GM23338 (cell line): ENCODE data around the gene CTSC.

Experiments
- CREB1 ChIP-seq: fragments of 250-450 bp; sonication (Bioruptor Pico); IDR thresholded peaks from 2 replicates; pipeline ENCODE4 v1.5.0; 2020; ENCODE audit warnings: low read depth, mild to moderate bottlenecking, moderate library complexity
- EZH2 ChIP-seq: fragments of 200-600 bp; sonication (generic); IDR thresholded peaks from one replicate; pipeline ENCODE4 v1.8.0; 2017; ENCODE audit warnings: antibody characterized with exemption, mild to moderate bottlenecking, low read depth; ENCODE audit not compliant: unreplicated experiment
- EZH2phosphoT487 ChIP-seq: fragments of 200-600 bp; sonication (generic); IDR thresholded peaks from one replicate; pipeline ENCODE4 v1.8.1; 2018; ENCODE audit warnings: antibody characterized with exemption; ENCODE audit not compliant: unreplicated experiment
- JUNB ChIP-seq: IDR thresholded peaks from one replicate; pipeline ENCODE4 v1.6.1; 2016; ENCODE audit warnings: antibody characterized with exemption; ENCODE audit not compliant: unreplicated experiment
- POLR2AphosphoS5 ChIP-seq: IDR thresholded peaks from 2 replicates; pipeline ENCODE4 v1.6.1; 2016; ENCODE audit warnings: antibody characterized with exemption, low read depth
- TF ChIP-seq, protein P1 (sequence below), 2 experiments: fragments of 200-600 bp in 1 of 2; sonication (generic) in 1 of 2; conservative IDR thresholded peaks; 2 replicates each; pipeline versions ENCODE4 v1.5.1 to v1.6.1; 2016 to 2017; ENCODE audit warnings: antibody characterized with exemption in 2 of 2, low read depth in 2 of 2, mild to moderate bottlenecking in 2 of 2, moderate library complexity in 1 of 2
- TF ChIP-seq, protein P2 (sequence below): IDR thresholded peaks from one replicate; pipeline ENCODE4 v1.6.1; 2018; ENCODE audit warnings: antibody characterized with exemption; ENCODE audit not compliant: unreplicated experiment

DNA sequence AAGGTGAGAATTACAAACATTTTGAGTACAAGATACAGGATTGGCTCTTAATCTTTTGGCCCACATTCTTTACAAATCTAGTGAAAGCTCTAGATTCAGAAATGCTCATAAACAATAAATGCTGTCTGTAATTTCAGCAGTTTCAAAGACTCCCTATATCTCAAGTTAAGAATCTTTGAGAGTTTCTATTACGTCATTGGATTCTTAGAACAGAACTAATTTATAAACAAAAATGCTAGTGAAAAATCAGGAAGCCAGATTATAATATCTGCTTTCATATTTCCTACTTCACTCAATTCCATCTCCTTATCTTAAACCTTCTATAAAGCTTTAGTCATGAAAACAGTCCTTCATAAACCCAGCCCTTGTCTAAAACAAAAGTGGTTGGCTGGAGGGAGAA lies 32.1 kb downstream of the CTSC start:
- TF ChIP-seq POLR2AphosphoS5 = no peak
- no peak for TF ChIP-seq EZH2
- TF ChIP-seq, protein P1, sequence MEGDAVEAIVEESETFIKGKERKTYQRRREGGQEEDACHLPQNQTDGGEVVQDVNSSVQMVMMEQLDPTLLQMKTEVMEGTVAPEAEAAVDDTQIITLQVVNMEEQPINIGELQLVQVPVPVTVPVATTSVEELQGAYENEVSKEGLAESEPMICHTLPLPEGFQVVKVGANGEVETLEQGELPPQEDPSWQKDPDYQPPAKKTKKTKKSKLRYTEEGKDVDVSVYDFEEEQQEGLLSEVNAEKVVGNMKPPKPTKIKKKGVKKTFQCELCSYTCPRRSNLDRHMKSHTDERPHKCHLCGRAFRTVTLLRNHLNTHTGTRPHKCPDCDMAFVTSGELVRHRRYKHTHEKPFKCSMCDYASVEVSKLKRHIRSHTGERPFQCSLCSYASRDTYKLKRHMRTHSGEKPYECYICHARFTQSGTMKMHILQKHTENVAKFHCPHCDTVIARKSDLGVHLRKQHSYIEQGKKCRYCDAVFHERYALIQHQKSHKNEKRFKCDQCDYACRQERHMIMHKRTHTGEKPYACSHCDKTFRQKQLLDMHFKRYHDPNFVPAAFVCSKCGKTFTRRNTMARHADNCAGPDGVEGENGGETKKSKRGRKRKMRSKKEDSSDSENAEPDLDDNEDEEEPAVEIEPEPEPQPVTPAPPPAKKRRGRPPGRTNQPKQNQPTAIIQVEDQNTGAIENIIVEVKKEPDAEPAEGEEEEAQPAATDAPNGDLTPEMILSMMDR (conservative IDR thresholded peaks at IDR 0.05; ENCODE audit: low read depth in 2 of 2) = no peak
- no peak for TF ChIP-seq JUNB
- TF ChIP-seq, protein P2, sequence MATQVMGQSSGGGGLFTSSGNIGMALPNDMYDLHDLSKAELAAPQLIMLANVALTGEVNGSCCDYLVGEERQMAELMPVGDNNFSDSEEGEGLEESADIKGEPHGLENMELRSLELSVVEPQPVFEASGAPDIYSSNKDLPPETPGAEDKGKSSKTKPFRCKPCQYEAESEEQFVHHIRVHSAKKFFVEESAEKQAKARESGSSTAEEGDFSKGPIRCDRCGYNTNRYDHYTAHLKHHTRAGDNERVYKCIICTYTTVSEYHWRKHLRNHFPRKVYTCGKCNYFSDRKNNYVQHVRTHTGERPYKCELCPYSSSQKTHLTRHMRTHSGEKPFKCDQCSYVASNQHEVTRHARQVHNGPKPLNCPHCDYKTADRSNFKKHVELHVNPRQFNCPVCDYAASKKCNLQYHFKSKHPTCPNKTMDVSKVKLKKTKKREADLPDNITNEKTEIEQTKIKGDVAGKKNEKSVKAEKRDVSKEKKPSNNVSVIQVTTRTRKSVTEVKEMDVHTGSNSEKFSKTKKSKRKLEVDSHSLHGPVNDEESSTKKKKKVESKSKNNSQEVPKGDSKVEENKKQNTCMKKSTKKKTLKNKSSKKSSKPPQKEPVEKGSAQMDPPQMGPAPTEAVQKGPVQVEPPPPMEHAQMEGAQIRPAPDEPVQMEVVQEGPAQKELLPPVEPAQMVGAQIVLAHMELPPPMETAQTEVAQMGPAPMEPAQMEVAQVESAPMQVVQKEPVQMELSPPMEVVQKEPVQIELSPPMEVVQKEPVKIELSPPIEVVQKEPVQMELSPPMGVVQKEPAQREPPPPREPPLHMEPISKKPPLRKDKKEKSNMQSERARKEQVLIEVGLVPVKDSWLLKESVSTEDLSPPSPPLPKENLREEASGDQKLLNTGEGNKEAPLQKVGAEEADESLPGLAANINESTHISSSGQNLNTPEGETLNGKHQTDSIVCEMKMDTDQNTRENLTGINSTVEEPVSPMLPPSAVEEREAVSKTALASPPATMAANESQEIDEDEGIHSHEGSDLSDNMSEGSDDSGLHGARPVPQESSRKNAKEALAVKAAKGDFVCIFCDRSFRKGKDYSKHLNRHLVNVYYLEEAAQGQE = no peak
- no peak for TF ChIP-seq CREB1 (CRISPR knock-in tag)
- TF ChIP-seq EZH2phosphoT487 = no peak
